ENCODE data around the gene SPDYE5.
"Not testable (repeated sequence)": the region's sequence is repeated elsewhere in the genome, so short reads cannot be mapped to it uniquely, and the experiment has no call there.

SPDYE5 gene, protein sequence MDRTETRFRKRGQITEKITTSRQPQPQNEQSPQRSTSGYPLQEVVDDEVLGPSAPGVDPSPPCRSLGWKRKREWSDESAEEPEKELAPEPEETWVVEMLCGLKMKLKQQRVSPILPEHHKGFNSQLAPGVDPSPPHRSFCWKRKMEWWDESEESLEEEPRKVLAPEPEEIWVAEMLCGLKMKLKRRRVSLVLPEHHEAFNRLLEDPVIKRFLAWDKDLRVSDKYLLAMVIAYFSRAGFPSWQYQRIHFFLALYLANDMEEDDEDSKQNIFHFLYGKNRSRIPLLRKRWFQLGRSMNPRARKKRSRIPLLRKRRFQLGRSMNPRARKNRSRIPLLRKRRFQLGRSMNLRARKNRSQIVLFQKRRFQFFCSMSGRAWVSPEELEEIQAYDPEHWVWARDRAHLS

DNA sequence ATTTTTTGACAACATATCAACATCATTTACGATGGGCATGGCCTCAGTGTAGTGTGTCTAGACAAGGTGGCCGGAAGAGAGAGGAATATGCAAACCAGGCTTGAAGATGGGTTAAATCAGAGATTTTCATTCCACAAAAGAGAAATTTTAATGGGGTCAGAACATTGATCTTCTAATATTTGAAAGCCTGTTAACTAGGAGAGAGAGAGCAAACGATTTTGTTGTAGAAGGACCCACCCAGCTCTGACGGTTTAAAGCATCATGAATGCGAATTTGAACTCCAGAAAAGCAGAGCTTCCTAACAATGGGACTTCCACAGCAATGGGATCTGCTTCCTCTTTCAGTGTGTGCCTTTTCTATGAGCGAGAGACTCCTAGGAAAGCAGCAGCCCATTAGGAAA lies at the start of gene SPDYE5:
Gene SPDYE5 (plus strand): TSS at position 301 of the 400 bp plus-strand sequence. CDS start 1,728 bp downstream, outside the sequence.
- not testable (repeated sequence) for DNase-seq

DNA sequence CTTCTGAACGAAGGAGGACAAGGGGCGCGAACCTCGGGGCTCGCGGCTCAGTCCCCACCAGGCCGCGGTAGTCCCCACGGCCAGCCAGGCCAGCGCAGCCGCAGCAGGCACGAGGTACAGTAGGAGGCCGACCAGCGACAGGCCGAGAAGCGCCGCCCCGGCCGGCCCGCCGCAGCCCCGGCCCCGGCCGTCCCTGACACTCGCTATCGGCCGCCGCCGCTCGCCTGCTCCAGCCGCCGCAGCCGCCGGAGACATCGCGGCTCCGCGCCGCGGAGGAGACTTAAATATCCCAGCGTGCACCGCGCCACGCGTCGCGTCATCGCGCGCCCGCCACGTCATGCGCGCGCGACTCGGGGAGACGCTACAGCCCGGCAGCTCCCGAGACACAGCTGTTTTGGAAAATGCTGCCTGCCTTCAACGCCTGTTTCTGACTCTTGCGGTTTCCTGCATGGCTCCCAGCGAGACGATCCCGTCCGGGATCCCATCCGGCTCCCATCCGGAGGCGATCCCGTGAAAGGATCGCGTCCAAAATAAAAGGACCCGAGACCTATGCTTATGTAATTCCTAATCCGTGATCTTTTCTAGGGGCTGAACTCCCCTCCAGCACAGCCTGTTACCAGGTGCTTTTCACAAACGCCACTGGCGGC lies 49.5 kb upstream of the SPDYE5 start:
- DNase-seq, result not testable (repeated sequence)

DNA sequence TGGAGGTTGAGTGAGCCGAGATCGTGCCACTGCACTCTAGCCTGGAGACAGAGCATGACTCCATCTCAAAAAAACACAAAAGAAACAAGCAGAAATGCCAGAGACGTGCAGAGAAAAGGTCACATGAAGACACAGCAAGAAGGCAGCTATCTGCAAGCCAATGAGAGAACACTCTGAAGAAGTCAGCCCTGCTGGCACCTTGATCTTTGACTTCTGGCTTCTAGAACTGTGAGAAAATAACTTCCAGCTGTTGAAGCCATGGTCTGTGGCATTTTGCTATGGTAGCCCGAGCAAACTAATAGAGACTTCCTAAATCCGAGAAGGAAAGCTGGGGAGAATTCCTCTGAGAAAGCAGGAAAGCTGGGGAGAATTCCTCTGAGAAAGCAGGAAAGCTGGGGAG lies 42.2 kb upstream of the SPDYE5 start:
- not testable (repeated sequence) for DNase-seq

DNA sequence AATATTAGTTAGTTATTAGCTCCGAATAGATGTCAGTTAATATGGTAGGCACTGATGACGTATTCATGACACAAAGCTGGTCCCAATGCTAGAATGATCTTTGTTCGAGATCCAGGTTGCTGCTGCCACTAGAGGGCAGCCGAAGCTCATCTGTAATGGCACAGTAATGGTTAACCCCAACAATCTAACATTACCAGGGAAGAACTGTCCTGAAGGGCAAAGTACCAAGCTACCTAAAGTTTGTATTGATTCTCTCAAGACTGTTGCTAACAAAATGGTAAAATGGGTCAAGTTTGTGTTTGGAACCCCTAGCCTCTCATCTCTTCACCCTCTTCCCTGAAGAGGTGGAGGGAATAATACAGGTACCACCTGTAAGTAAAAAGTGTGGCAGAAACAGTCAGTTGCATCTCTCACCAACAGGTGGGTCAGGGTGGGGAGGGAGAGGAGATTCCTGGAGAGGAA lies 39.6 kb upstream of the SPDYE5 start:
- DNase-seq, result not testable (repeated sequence)

DNA sequence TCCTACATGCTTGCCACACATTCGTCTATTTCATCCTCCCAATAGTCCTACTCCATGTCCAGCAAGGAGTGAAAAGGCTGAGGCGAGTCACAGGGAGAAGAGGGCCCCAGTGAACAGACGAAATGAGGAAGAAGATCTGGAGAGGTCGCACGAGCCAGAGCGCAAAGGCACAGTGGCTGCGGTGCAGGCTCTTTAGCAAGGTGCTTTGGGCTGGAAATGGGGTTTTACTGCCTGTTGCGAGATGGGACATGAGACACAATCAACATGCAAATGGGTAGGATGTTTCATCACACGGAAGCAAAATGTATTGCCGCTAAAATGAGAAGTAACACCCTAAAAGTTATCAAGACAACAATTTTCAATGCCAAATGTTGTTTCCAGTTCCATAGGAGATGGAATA lies 35.7 kb upstream of the SPDYE5 start:
- not testable (repeated sequence) for DNase-seq

DNA sequence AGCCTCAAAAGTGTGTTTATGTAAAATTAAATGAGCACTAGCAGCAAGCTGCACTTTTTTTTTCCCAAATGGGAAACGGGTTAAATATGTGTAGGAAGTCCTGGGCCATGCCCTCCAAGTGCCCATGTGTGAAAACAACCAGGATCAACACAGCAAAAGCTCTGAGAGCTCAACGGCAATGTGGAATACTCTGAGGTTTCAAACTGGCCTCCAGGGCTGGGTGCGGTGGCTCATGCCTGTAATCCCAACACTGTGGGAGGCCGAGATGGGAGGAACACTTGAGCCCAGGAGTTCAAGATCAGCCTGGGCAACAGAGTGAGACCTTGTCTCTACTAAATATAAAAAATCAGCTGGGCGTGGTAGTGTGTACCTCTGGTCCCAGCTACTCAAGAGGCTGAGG lies 34.1 kb upstream of the SPDYE5 start:
- DNase-seq, result not testable (repeated sequence)

DNA sequence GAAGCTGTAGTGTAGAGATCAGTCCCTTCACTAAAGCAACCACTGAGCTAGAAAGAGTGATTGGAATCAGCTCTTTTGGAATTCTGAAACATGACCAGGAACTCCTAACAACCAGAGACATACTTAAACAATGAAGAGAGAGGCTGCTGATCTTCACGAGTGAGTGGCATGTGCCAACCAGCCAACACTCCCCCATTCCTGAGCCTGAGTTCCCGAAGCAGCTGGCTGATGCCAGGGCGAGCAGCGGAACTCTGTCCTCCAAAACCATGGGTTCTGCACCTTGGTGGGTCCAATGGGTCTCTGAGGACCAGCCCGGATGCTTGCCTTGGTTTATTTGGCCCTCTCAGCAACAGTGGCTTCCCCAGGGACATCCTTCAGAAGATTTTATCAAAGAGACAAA lies 31.6 kb upstream of the SPDYE5 start:
- not testable (repeated sequence) for DNase-seq

DNA sequence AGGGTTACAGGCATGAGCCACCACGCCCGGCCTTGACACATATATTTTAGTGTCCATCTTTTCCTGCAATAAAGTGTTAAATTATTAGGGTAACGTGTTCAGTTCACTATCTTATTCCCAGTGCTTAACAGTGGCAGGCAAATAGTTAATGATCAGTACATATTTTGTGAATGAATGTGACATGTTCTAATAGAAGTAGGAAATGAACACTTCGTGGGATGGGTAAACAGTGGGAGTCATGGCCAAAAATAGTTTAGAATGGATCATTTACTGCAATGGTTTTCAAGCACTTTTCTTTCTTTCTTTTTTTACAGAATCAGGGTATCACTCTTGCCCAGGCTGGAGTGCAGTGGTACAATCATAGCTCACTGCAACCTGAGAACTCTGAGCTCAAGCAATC lies 22.0 kb upstream of the SPDYE5 start:
- DNase-seq, result not testable (repeated sequence)

DNA sequence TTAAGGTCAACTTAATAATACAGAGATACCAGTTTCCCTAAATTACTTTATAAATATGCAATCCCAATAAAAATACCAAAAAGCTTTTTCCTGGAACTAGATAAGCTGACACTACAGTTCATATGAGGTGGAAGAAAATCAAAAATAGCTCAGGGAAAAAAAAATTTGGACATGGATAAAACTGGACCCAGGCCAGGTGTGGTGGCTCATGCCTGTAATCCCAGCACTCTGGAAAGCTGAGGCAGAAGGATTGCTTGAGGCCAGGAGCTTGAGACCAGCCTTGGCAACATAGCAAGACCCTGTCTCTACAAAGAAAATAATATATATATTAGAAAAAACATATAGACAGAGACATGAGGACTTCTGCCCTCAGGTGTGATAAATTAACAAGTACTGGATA lies 14.7 kb upstream of the SPDYE5 start:
- DNase-seq, result not testable (repeated sequence)

DNA sequence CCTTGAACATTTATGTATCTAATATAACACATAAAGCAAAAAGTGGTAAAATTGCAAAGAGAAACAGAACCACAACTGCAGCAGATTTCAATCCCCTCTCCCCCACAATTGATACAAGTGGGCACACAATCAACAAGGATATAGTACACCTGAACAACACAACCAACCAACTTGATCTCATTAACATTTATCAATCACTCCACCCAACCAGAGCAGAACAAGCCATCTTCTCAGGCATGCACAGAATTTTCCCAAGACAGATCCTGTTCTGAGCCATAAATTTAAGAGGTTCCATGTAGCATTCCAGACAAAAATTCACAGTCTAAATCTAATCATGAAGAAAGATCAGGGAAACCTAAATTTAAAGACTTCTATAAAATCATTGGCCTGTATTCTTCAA lies 11.8 kb upstream of the SPDYE5 start:
- not testable (repeated sequence) for DNase-seq

DNA sequence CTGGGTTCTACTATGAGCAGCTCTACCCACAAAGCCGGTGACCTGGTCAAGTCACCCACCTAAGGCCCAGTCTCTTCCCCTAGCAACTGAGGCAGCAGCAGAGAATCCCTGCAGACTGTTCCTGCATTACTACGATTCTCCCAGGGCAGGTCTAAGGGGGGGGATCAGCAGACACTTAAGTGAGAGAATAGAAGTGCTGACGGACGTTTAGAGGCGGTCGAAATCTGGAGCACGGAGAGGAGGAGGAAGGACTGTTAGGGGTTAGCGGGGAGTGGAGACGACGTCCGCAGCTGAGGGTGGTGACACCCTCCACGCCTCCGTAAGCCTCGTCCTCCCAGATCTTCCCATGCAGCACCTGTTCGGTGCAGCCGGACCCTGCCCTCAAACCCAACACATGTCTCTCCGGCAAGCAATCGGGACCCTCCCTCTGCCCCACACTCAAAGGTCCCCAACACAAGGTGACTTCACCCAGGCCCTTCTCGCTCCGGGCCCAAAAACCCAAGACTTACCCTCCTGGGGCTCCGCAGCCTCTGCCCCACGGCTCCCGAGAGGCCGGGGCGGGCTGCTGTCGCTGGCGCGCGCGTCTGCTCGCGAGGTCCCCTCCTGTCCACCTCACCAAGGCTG lies 6.7 kb upstream of the SPDYE5 start:
- not testable (repeated sequence) for DNase-seq

DNA sequence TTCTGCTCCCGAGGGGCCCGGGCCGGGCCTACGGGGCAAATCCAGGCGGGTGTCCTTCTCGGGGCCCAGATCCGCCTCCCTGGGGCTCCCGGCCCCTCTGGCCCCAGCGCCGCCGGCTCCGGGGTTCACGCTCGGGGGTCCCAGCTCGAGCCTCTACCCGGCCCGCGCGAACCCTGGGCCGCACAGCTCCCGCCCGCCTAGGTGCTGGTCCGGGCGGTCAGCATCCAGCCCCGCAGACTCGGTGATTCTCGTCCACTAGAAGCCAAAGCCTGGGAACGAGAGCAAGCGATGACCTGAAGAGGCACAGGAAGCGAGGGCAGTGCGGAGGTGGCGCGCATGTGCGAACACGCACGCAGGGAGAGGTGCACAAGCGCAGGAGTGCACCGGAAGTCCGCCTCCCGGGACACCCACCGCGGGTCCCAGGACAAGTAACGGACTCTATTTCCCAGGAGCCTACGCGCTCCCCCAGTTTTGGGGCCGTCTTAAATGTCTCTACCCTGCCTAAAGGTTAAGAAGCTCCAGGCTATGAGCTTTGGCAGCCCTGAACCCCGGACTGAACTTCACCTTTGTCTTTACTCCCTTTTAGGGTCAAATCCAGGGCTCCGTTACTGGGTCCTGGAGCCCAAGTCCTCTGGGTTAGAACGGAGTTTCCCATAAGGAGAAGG lies 6.0 kb upstream of the SPDYE5 start, which contains the start of gene POM121C:
Gene POM121C (minus strand): TSS at position 321 of the 665 bp plus-strand sequence. CDS start 44,803 bp downstream, outside the sequence.
- DNase-seq, result peak; percentile 76

DNA sequence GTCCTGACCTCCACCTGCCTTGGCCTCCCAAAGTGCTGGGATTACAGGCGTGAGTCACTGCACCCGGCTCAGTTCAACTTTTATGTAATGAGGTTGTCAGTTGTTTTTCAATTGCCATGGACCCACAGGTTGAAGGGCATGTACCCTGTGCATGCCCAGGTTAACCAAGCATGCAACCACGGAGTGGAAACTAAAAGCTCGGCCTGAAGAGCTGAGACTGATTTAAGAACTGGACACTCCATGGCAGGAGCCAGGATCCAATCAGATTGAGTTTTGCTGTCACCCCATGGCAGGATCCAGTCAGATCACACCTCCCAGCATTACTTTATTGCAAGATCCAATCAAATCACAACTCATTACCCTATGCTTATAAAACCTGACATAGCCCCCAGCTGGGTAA lies 16.9 kb downstream of the SPDYE5 start:
- DNase-seq, result not testable (repeated sequence)

DNA sequence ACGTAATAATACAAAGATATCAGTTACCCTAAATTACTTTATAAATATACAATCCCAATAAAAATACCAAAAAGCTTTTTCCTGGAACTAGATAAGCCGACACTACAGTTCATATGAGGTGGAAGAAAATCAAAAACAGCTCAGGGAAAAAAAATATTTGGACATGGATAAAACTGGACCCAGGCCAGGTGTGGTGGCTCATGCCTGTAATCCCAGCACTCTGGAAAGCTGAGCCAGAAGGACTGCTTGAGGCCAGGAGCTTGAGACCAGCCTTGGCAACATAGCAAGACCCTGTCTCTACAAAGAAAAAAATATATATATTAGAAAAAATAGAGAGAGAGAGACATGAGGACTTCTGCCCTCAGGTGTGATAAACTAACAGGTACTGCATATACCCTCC lies 26.7 kb downstream of the SPDYE5 start:
- DNase-seq, result not testable (repeated sequence)

DNA sequence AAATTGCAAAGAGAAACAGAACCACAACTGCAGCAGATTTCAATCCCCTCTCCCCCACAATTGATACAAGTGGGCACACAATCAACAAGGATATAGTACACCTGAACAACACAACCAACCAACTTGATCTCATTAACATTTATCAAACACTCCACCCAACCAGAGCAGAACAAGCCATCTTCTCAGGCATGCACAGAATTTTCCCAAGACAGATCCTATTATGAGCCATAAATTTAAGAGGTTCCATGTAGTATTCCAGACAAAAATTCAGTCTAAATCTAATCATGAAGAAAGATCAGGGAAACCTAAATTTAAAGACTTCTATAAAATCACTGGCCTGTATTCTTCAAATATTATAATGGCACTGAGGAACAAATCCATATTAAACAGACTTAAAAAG lies 29.6 kb downstream of the SPDYE5 start:
- not testable (repeated sequence) for DNase-seq

DNA sequence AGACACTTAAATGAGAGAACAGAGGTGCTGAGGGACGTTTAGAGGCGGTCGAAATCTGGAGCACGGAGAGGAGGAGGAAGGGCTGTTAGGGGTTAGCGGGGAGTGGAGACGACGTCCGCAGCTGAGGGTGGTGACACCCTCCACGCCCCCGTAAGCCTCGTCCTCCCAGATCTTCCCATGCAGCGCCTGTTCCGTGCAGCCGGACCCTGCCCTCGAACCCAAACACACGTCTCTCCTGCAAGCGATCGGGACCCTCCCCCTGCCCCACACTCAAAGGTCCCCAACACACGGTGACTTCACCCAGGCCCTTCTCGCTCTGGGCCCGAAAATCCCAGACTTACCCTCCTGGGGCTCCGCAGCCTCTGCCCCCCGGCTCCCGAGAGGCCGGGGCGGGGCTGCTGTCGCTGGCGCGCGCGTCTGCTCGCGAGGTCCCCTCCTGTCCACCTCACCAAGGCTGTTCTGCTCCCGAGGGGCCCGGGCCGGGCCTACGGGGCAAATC lies 35.2 kb downstream of the SPDYE5 start:
- DNase-seq, result not testable (repeated sequence)

DNA sequence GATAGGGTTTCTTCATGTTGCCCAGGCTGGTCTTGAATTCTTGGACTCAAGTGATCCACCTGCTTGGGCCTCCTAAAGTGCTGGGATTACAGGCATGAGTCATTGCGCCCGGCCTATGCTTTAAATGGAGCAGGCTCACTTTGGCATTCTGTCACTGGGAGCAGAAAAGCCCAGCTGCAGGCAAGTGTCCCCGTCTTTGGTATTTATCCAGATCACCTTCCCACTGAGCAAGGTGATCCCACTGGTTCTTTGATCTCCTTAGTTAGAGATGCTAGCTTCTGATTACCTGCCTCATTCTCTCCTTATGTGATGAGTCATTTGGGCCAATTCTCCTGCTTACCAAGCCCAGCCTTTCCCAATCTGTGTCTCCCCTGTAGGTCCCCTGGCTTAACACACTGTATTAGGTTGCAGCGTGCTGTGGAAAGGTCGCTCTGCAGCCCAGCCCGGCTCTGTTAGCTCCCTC lies 39.3 kb downstream of the SPDYE5 start:
- no peak for DNase-seq

DNA sequence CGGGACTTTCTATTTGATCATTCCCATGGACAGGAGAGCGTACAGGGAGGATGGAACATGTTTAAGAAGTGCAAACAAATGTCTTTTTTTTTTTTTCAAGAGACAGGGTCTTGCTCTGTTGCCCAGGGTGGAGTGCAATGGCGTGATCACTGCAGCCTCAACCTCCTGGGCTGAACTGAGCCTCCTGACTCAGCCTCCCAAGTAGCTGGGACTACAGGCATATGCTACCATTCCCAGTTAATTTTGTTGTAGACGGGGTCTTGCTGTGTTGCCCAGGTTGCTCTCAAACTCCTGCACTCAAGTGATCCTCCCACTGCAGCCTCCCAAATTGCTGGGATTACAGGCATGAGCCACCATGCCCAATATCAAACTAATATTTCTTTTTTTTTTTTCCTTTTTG lies 40.5 kb downstream of the SPDYE5 start:
- DNase-seq, result no peak

DNA sequence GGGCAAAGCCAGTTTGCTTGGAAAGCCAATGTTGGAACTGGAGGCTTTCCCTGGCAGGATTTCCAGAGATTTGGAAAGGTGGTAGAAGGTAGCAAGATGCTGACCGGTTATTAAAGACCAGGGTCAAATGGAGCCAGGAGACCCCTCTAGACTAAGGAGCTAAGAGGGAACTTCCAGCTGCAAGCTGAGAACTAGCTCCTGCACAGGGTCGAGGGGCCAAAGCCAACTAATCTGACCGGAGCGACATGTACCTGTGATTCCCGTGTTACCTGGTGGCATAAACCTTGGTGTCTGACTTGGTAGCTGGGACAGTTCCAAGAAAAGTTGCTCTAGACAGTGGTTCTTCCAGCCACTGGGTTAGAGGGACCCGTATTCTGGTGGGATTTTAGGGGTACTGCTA lies 41.8 kb downstream of the SPDYE5 start:
- DNase-seq, result no peak

DNA sequence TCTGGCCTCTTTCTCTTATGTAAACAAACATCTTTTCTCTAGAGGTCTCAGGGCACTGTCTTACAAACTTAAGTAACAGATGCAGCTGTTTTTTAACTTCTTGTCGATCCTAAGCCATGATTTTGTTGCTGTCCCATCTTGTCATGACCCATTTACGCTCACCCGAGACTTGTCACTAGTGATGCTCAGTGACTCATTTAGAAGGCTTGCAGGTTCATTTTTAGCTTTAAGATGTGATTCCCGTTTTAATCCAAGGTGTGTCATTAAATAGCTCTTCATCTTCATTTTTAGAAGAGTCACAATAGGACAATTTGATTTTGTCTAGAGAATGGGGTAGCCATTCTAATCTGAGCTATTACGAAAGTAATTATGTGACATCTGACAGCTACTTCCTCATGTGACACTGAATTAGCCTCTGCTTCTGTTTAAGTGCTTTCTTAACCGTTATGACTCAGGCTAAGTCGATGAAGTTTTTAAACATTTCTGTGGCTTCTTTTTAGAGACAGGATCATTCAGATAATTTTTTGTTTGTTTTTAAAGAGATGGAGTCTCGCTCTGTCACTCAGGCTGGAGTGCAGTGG lies 42.7 kb downstream of the SPDYE5 start:
- no peak for DNase-seq

DNA sequence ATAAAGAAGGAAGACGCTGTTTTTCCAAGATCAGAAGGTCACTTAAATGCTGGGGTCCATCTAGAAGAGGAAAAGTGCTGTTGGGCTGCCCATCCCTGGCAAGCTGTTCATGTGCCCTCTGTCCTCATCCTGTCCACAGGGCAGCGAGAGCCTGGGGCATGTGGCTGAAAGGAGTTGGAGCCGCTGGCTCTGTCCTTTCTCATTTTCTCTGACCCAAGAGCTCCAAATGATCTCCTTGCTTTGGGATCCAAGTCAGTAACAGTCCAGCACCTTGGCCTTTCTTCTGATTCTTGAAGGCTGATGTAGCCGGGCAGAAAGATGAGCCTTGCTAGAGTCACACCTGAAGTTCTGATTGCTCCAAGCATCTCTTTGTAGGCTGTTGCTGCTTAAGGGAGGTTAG lies 44.4 kb downstream of the SPDYE5 start:
- DNase-seq, result no peak

DNA sequence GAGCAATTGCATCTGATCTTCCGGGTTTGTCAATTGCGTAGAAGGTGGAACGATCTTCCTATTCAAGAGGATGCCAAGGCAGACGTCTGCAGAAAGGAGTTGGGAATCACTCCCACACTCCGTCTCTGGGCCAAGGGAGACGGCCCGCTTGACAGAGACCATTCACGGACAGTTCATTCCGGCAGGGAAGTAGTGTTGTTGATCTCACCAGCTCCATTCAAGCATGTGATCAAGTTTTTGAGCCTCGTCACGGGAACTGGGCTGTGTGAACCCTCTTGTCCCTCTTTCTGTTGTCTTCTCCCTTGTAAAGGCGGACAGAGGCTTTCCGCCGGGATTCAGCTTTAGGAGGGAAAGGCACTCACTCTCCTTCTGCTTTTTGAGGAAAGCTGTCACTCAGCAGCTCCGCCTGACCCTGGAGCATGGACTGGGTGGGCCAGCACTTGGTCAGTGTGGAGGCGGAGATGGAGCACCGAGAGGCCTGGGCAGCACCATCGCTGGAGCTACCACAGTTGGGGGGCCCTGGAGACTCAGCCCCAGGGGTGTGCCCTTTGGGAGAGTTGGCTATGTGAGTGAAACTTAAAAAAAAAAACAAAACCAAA lies 44.9 kb downstream of the SPDYE5 start:
- DNase-seq, result no peak

All from DMS153 (cell line).